NCI-H345 treated with DMSO at 0.1 percent for 48 hours (cell line): Measurements from ENCODE around the gene RTTN.

Source experiments
- DNase-seq: peaks from one replicate; lab custom pipeline; 2025; ENCODE audit not compliant: unreplicated experiment; lab: John Stamatoyannopoulos, UW

RTTN gene

GRCh38 chr18:70085641-70086040, 119.8 kb downstream of the RTTN start:
- DNase-seq = no peak

- no peak for DNase-seq
These were observed 123.1 kb downstream of the RTTN start for GRCh38 chr18:70082430-70082829.

DNA sequence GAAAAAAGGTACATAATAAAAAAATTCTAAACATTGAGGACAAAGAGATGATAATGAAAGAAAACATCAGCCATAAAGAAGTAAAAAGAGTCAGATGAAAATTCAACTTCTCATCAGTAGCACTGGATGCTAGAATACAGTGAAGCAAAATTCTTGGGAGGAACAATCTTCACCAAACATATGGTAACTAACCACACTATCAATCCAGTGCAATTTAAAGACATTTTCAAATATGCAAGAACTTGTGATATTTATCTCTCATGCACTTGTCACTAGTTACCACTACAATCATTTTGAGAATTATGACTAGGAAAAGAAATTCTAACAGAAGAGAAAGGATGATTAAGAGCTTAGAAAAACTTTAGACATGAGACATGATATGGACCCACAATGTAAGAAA, 127.4 kb downstream of the RTTN start:
- DNase-seq = no peak

- no peak for DNase-seq
These were observed 129.6 kb downstream of the RTTN start for GRCh38 chr18:70075906-70076305.

- DNase-seq = no peak
These were observed 131.4 kb downstream of the RTTN start for GRCh38 chr18:70074116-70074515.

DNA sequence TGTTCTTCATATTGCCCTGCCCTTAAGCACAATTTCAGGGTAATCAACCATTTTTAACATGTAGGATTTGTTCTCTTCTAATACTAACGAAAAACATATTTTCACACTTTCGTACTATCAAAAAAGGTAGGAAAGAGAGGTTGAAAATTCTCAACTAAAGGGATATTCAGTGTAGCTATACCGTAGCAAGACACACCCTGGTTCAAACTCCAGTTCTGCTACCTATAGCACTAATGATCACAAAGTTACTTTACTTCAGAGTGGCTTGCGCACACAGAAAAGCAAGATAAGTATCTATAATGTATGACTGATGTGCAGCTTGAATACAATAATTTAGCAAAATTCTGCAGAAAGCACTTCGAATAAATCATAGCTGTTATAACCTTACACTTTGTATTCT, 132.1 kb downstream of the RTTN start:
- DNase-seq = no peak

DNA sequence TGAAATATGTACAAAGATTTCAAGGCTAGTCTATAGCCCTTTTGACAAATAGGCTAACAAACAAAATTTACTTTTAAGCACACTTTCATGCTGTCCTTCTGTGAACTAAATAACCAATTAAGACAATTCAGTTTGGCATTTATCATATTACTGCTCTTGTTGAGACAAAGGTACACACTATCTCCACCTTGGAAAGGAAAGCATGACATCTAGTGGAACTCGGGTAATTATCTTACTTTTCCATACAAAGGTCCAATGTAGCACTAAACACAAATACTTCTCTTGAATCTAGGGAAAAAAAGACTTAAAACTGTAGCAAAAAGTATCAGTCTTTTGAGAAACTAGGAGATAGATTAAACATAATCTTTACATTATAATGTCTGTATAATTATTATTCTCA, 132.8 kb downstream of the RTTN start:
- DNase-seq = no peak

- no peak for DNase-seq
These were observed 135.5 kb downstream of the RTTN start for GRCh38 chr18:70069965-70070364.

GRCh38 chr18:70069382-70069781, 136.1 kb downstream of the RTTN start:
- DNase-seq = no peak

- no peak for DNase-seq
These were observed 136.5 kb downstream of the RTTN start for GRCh38 chr18:70068981-70069380.

DNA sequence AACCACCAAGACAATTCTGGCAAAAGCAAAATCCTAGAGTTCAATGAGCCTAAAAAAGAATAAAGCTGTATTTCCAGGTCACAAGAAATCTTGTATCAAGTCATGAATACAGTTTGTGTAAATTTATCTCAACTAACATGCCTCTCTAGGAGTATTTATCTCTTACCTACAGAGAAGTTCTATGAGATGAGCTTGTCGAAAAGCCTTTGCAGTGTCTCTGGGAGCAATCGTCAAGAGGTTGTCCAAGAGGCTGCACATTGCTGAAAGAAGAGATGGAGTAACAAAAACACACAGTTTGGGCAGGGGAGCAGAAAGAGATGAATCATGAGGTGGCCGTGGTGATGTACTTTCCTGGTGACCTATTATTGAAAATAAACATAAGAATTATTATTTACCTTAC, 145.8 kb downstream of the RTTN start:
- DNase-seq = no peak

- DNase-seq = no peak
These were observed 146.6 kb downstream of the RTTN start for GRCh38 chr18:70058916-70059315.

DNA sequence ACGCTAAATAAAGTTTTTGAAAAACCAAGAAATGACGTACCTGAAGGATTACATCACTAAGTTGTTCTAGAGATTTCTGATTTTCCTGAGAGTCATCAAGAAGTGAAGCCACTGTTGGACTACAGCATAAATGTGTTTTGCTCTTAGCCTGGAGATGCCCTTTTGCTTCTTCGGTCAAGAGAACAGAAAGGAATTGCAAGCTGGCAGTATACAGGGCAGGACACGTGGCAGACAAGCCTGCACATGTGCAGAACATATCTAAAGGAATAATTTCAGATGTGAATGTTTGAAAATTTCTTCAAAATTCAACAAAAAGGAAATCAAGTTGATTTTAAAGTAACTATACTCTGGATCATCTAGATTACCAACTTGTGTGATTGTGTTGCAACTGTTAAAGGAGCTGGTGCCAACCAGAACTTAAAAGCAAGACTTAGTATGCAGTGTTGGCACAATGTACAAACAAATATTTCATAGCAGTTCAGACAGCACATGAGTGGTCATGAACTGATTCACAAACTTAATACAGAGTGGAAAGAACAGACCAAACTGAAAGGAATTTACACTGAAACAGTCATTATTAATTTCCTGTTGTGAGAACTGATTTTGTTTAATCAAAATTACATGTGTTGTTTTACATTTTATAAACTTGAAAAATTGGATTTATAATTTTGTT, 157.4 kb downstream of the RTTN start:
- DNase-seq = no peak

DNA sequence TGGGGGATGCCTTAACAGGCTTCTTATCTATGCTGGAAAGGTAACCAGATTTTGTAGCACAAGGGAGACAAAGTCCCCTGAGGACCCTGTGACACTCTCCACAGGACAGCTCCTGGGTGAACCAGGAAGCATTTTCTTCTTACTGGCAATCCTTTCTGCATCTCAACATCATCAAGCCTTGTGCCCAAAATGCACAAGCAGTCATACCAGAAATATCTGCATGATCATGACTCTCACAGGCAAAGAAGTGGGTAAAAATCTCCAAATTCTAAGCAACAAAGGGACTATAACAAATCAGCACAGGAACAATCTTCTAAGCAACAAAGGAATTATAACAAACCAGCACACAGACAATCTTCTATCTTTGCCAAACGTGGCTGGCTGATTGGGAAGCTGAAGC, 158.7 kb downstream of the RTTN start:
- DNase-seq = no peak

DNA sequence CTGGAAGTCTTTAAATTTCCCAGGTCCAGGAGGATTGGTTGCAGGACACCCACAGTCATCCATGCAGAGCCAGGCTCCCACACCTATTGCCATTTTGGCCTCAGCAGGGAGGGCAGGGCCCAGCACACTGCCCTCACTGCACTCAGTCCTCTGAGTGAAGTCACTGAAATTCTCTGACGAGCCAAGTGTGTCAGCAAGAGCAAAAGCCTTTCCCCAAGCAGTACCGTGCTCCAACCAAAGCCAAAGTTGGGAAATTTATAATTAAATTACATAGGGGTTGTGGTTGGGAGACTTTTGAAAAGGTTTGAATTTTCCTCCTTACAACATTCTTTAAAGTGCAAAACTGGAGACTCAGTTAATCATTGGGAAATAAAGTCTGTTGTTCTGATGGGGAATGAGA, 159.3 kb downstream of the RTTN start:
- no peak for DNase-seq

DNA sequence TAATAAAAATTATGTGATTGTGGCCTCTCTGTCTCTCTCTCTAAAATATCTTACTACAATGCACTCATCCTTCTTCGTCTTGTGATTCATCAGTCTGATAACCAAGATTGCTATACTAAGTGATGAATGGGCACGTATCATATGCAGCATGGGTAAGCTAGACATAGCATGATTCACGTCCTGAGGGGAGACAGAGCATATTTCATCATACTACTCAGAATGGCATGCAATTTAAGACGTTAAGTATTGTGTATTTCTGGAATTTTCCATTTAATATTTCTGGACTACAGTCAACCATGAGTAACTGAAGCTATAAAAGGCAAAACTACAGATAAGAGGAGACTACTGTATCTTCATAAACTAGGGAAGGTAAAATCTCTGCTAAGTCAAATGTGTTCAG, 160.9 kb downstream of the RTTN start:
- DNase-seq = no peak

DNA sequence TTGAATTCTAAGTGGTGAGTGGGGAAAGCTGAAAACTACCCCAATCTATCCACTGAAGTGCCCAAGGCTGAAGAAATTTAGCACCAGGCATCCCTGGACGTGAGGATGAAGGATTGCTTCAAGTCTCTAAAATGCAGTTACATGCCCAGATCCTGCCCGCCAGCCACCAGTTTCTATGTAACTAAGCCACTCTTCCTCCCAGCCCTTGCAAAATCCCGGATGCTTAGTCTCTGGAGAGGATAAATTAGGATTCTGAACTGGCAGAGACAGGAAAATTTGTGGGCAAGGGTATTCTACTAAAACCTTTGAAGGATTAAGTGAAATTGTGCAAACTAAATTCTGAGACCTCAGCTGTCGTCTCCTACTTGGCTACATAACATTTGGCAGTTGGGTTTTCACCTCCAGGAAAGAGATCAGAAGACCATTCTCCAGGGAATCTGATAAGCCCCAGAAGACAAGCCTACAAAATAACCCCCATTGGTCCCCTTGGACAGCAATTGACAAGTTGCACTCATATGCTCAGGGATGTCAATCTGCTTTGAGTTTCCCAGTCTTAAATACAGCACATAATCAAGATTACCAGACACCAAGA, 163.9 kb downstream of the RTTN start:
- DNase-seq = no peak

DNA sequence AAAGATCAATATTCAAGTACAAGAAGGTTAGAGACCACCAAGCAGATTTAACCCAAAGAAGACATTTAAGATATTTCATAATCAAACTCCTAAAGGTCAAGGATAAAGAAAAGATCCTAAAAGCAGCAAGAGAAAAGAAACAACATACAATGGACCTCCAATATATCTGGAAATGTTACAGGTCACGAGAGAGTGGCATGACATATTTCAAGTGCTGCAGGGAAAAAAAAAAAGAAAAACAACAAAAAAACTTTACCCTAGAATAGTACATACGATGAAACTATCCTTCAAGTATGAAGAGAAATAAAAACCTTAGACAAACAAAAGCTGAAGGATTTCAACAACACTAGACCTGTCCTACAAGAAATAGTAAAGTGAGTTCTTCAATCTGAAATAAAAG, 166.3 kb downstream of the RTTN start:
- no peak for DNase-seq

DNA sequence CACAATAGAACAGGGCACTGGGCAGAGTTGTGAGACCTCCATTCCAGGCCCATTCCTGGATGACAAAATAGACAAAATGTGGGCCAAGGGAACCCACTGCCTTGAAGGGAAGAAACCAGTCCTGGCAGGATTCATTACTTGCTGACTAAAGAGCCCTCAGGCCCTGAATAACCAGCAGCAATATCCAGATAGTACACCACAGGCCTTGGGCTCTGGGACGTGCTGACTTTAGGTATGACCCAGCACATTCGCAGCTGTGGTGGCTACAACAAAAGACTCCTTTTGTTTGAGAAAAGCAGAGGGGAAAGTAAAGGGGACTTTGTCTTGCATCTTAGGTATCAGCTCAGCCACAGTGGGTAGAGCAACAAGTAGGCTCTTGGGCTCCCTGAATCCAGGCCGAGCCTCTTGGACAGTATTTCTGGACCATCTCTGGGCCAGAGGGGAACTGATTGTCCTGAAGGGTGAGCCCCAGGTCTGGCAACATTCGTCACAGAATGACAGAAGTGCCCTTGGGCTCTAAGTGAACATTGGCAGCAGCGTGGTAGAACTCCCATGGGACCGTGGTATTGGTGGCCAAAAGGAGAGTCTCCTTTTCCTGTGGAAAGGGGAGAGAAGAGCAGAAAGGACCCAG, 167.9 kb downstream of the RTTN start:
- no peak for DNase-seq

- DNase-seq = no peak
These were observed 168.6 kb downstream of the RTTN start for GRCh38 chr18:70036771-70037347.

DNA sequence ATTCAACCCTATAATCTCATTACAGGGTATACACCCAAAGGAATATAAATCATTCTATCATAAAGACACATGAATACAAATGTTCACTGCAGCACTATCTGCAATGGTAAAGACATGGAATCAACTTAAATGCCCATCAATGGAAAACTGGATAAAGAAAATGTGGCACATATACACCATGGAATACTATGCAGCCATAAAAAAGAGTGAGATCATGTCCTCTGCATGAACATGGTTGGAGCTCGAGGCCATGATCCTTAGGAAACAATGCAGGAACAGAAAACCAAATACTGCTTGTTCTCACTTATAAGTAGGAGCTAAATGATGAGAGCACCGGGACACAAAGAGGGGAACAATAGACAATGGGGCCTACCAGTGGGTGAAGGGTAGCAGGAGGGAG, 169.3 kb downstream of the RTTN start:
- DNase-seq = no peak

DNA sequence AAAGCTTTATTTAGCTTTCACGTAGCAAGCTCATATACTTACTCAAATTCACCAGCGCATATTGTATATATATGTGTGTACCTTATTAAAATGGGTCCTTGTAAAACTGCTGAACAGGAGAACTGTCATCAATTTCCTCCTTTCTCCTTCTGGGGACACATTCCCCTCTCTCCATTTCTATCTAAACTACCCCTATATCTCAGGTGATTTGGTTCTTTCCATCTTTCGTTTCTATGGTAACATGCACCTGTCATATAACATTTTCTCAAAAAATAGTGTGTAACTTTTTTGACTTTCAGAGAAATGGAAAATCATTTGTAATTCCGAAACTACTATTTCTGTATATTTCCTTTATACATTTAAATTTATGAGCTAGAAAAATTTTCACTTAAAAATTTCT, 174.3 kb downstream of the RTTN start:
- no peak for DNase-seq
